Stimulated activated CD4-positive, alpha-beta T cell treated with anti-CD3 and anti-CD28 coated beads, TNF-alpha, amount 100 ng/mL, for 48 hours (primary cell): ENCODE data around the gene FICD.
A peak's percentile ranks its signal among the peaks of the same experiment; 100 is the strongest.
"Not testable (repeated sequence)": the region's sequence is repeated elsewhere in the genome, so short reads cannot be mapped to it uniquely, and the experiment has no call there.

Experiments
- DNase-seq, 3 donors: peaks; one replicate each; pipeline ENCODE4 v3.0.0-alpha.2; 2020; ENCODE audit warnings: low read depth in 3 of 3

FICD gene

GRCh38 chr12:108514973-108515814, at the start of gene FICD:
FICD (plus strand) TSS chr12:108515277; CDS start chr12:108516973, 1,696 bp downstream.
- DNase-seq, result peak; percentile 99 to 100 (median 99)

- no peak for DNase-seq
These were observed 49.7 kb upstream of the FICD start for GRCh38 chr12:108465417-108465816.

GRCh38 chr12:108468196-108468968, 46.7 kb upstream of the FICD start:
- DNase-seq, result peak in 1 of 3 donors; percentile 11

GRCh38 chr12:108473400-108474055, 41.5 kb upstream of the FICD start:
- DNase-seq, result no peak

- DNase-seq, result no peak
These were observed 39.7 kb upstream of the FICD start for GRCh38 chr12:108475396-108475795.

- DNase-seq, result no peak
These were observed 37.8 kb upstream of the FICD start for GRCh38 chr12:108477055-108477880.

GRCh38 chr12:108477881-108478259, 37.2 kb upstream of the FICD start:
- DNase-seq, result no peak

- DNase-seq, result no peak
These were observed 36.4 kb upstream of the FICD start for GRCh38 chr12:108478611-108479206.

- no peak for DNase-seq
These were observed 35.6 kb upstream of the FICD start for GRCh38 chr12:108479364-108480070.

- no peak for DNase-seq
These were observed 32.3 kb upstream of the FICD start for GRCh38 chr12:108482717-108483212.

GRCh38 chr12:108483213-108484059, 31.6 kb upstream of the FICD start:
- DNase-seq, result no peak

- DNase-seq, result no peak
These were observed 30.6 kb upstream of the FICD start for GRCh38 chr12:108484431-108484830.

- no peak for DNase-seq
These were observed 30.2 kb upstream of the FICD start for GRCh38 chr12:108484845-108485244.

GRCh38 chr12:108485371-108485770, 29.7 kb upstream of the FICD start:
- not testable (repeated sequence) for DNase-seq

GRCh38 chr12:108487029-108487428, 28.0 kb upstream of the FICD start:
- not testable (repeated sequence) for DNase-seq

GRCh38 chr12:108491256-108491655, 23.8 kb upstream of the FICD start:
- DNase-seq, result no peak

GRCh38 chr12:108495054-108495453, 20.0 kb upstream of the FICD start:
- no peak for DNase-seq

GRCh38 chr12:108495823-108496579, 19.1 kb upstream of the FICD start:
- no peak for DNase-seq

GRCh38 chr12:108498136-108498535, 16.9 kb upstream of the FICD start:
- DNase-seq, result no peak
